Caco-2 (cell line): ENCODE data around the gene FCER2. TPM values are rescaled to one million over a fixed set of nuclear protein-coding genes. Genes with fewer than 3 reads are reported as not detected.

Experiments used
- BruUV-seq: library from RNA; stranded (reverse); fragments of 400-500 nt; replicated peaks from 2 replicates; lab custom pipeline; 2021; lab: Mats Ljungman, UMichigan
- CTCF ChIA-PET: fragments of 300-600 bp; sonication (Branson Sonifier 250); formaldehyde crosslinking; loops from one replicate; lab custom pipeline; 2022; ENCODE audit warnings: antibody characterized with exemption; lab: Charles Lee
- POLR2A ChIA-PET: fragments of 300-600 bp; sonication (Branson Sonifier 250); formaldehyde crosslinking; loops from one replicate; lab custom pipeline; 2022; ENCODE audit warnings: antibody characterized with exemption; lab: Charles Lee
- DNase-seq, 2 experiments: peaks; one replicate each; pipeline versions ENCODE4 v3.0.0 to v3.0.0-alpha.2; 2020 to 2022
- H3K27me3 ChIP-seq: replicated peaks from 2 replicates; pipeline ENCODE4 v1.6.0; 2011; ENCODE audit warnings: low read length; ENCODE audit not compliant: control insufficient read depth, insufficient read depth
- H3K36me3 ChIP-seq: 2 replicates; pipeline ENCODE4 v1.5.1; 2011; ENCODE audit warnings: low read length; ENCODE audit not compliant: control insufficient read depth, insufficient read depth
- H3K4me1 ChIP-seq: fragments of 250-450 bp; sonication (Bioruptor Pico); 2 replicates; pipeline ENCODE4 v1.5.1; 2020; ENCODE audit warnings: mild to moderate bottlenecking
- H3K4me3 ChIP-seq: 2 replicates; pipeline ENCODE4 v1.5.1; 2011; ENCODE audit warnings: low read depth, mild to moderate bottlenecking, control low read depth, low read length
- H3K9me3 ChIP-seq: fragments of 250-450 bp; sonication (Bioruptor Pico); 2 replicates; pipeline ENCODE4 v1.5.1; 2020; ENCODE audit warnings: mild to moderate bottlenecking, moderate library complexity
- H3K27ac Mint-ChIP-seq: one replicate; pipeline ENCODE4 v1.8.0; 2022; ENCODE audit warnings: mixed read lengths; ENCODE audit not compliant: unreplicated experiment
- H3K27me3 Mint-ChIP-seq: one replicate; pipeline ENCODE4 v1.8.0; 2022; ENCODE audit warnings: mixed read lengths; ENCODE audit not compliant: insufficient read depth, unreplicated experiment
- H3K36me3 Mint-ChIP-seq: one replicate; pipeline ENCODE4 v1.8.0; 2022; ENCODE audit warnings: mild to moderate bottlenecking, mixed read lengths; ENCODE audit not compliant: insufficient read depth, unreplicated experiment
- H3K4me1 Mint-ChIP-seq: one replicate; pipeline ENCODE4 v1.8.0; 2022; ENCODE audit warnings: low read depth, mixed read lengths; ENCODE audit not compliant: unreplicated experiment
- H3K4me3 Mint-ChIP-seq: one replicate; pipeline ENCODE4 v1.8.0; 2022; ENCODE audit warnings: mild to moderate bottlenecking, moderate library complexity, mixed read lengths; ENCODE audit not compliant: unreplicated experiment
- H3K9me3 Mint-ChIP-seq: one replicate; pipeline ENCODE4 v1.8.0; 2022; ENCODE audit warnings: mixed read lengths; ENCODE audit not compliant: unreplicated experiment
- CTCF ChIP-seq, 2 experiments: fragments of 200-600 bp in 1 of 2; IDR thresholded peaks; 1 replicate in 1 of 2; 2 replicates in 1 of 2; pipeline versions ENCODE4 v1.5.1 to v1.8.0; 2011 to 2022; ENCODE audit warnings: antibody characterized with exemption in 1 of 2, control low read depth in 1 of 2, inconsistent platforms in 1 of 2, low read depth in 1 of 2, low read length in 1 of 2, mild to moderate bottlenecking in 1 of 2, moderate library complexity in 1 of 2; ENCODE audit not compliant: insufficient read depth in 1 of 2, severe bottlenecking in 1 of 2, unreplicated experiment in 1 of 2
- intact Hi-C: fragments of 100-400 bp; cut with micrococcal nuclease; formaldehyde crosslinking; loops from one replicate; pipeline ENCODE4 v1.10.0; 2022; ENCODE audit not compliant: unreplicated experiment
- total RNA-seq: library from RNA; stranded (reverse); gene quantifications from 2 replicates; pipeline ENCODE4 v1.2.3, GENCODE V29; 2022

The FCER2 gene
- total RNA-seq, 1 experiment from 2014 or later: not detected

- no peaks in the 10 kb centered on the region for H3K27me3 Mint-ChIP-seq
- Histone ChIP-seq H3K36me3 (peaks cover 2% of the 10 kb centered on the region), H3K4me3 (no peak overlapping the region), H3K27me3 (no peaks in the 10 kb centered on the region), H3K9me3 (no peaks in the 10 kb centered on the region), H3K4me1 (peaks cover 7% of the 10 kb centered on the region)
- TF ChIP-seq CTCF (IDR thresholded peaks at IDR 0.05; ENCODE audit: insufficient read depth in 1 of 2, low read depth in 1 of 2, low read length in 1 of 2, severe bottlenecking in 1 of 2, unreplicated experiment in 1 of 2): no peak
- peak overlapping the region; percentile 2 for H3K4me3 Mint-ChIP-seq
- no peak overlapping the region for H3K27ac Mint-ChIP-seq
- ChIA-PET CTCF (no interaction called here), POLR2A (no interaction called here)
- peaks cover 30% of the 10 kb centered on the region for H3K36me3 Mint-ChIP-seq
- no peak for DNase-seq
- BruUV-seq: no TSS peak
- no peaks in the 10 kb centered on the region for H3K4me1 Mint-ChIP-seq
- H3K9me3 Mint-ChIP-seq: peaks cover 9% of the 10 kb centered on the region
- intact Hi-C loops: no loop called here
These were observed 62.0 kb downstream of the FCER2 start for GRCh38 chr19:7639863-7640348.

GRCh38 chr19:7638802-7639465, 63.0 kb downstream of the FCER2 start:
- Mint-ChIP-seq H3K9me3 (peaks cover 9% of the 10 kb centered on the region), H3K27ac (no peak overlapping the region), H3K4me3 (no peak overlapping the region), H3K4me1 (no peaks in the 10 kb centered on the region), H3K36me3 (peaks cover 22% of the 10 kb centered on the region), H3K27me3 (no peaks in the 10 kb centered on the region)
- no peak for TF ChIP-seq CTCF (IDR thresholded peaks at IDR 0.05; ENCODE audit: insufficient read depth in 1 of 2, low read depth in 1 of 2, low read length in 1 of 2, severe bottlenecking in 1 of 2, unreplicated experiment in 1 of 2)
- POLR2A ChIA-PET: no interaction called here
- DNase-seq: no peak
- BruUV-seq: no TSS peak
- Histone ChIP-seq H3K27me3 (no peaks in the 10 kb centered on the region), H3K36me3 (peaks cover 2% of the 10 kb centered on the region), H3K4me1 (peaks cover 7% of the 10 kb centered on the region), H3K4me3 (no peak overlapping the region), H3K9me3 (no peaks in the 10 kb centered on the region)
- CTCF ChIA-PET: no interaction called here
- intact Hi-C loops: no loop called here

Other genes with a start within 250 kb of the FCER2 start
- gene PEX11G, start 213.1 kb downstream of the FCER2 start, total RNA-seq: 3.9 TPM in 2 replicates
- 29.4 TPM in 2 replicates for gene ZNF358, start 186.0 kb downstream of the FCER2 start, total RNA-seq
- gene MCOLN1, start 179.5 kb downstream of the FCER2 start, total RNA-seq: 16.1 and 16.2 TPM in 2 replicates
- 67.6 and 79.2 TPM in 2 replicates for gene PNPLA6, start 166.4 kb downstream of the FCER2 start, total RNA-seq
- gene CAMSAP3, start 106.3 kb downstream of the FCER2 start, total RNA-seq: 60.5 and 61.6 TPM in 2 replicates
- 44.7 and 47.9 TPM in 2 replicates for gene XAB2, start 72.6 kb downstream of the FCER2 start, total RNA-seq
- 138 and 139 TPM in 2 replicates for gene PET100, start 72.3 kb downstream of the FCER2 start, total RNA-seq
- gene PCP2, start 68.4 kb downstream of the FCER2 start, total RNA-seq: 0.88 and 1.9 TPM in 2 replicates
- 113 and 125 TPM in 2 replicates for gene STXBP2, start 65.0 kb downstream of the FCER2 start, total RNA-seq
- gene RETN, start 33.1 kb downstream of the FCER2 start, total RNA-seq: not detected in 2 replicates
- not detected in 2 replicates for gene MCEMP1, start 25.0 kb downstream of the FCER2 start, total RNA-seq
- gene TRAPPC5, start 21.3 kb downstream of the FCER2 start, total RNA-seq: 80.3 and 83.4 TPM in 2 replicates
- not detected in 2 replicates for gene CLEC4G, start 30.0 kb upstream of the FCER2 start, total RNA-seq
- gene CD209, start 45.4 kb upstream of the FCER2 start, total RNA-seq: not detected in 2 replicates
- not detected in 2 replicates for gene CLEC4M, start 61.1 kb upstream of the FCER2 start, total RNA-seq
- gene EVI5L, start 128.1 kb upstream of the FCER2 start, total RNA-seq: 6.5 and 9.8 TPM in 2 replicates
- gene PRR36, start 172.3 kb upstream of the FCER2 start, total RNA-seq: 3.7 and 4.4 TPM in 2 replicates
- 6.5 and 6.7 TPM in 2 replicates for gene LRRC8E, start 186.4 kb upstream of the FCER2 start, total RNA-seq
- gene MAP2K7, start 201.7 kb upstream of the FCER2 start, total RNA-seq: 37.4 and 42.6 TPM in 2 replicates
- 9.8 and 10.8 TPM in 2 replicates for gene TGFBR3L, start 212.7 kb upstream of the FCER2 start, total RNA-seq
- gene SNAPC2, start 218.2 kb upstream of the FCER2 start, total RNA-seq: 8.8 and 10.4 TPM in 2 replicates
- 7.4 and 9.1 TPM in 2 replicates for gene CTXN1, start 224.0 kb upstream of the FCER2 start, total RNA-seq
- gene TIMM44, start 241.5 kb upstream of the FCER2 start, total RNA-seq: 129 and 146 TPM in 2 replicates